Right kidney (tissue), 1 donor: ENCODE data around the gene APIP.
"Not testable (repeated sequence)": the region's sequence is repeated elsewhere in the genome, so short reads cannot be mapped to it uniquely, and the experiment has no call there.

ENCODE experiments used
- DNase-seq: peaks from one replicate; pipeline ENCODE4 v3.0.0-alpha.2; 2016

The APIP gene

DNA sequence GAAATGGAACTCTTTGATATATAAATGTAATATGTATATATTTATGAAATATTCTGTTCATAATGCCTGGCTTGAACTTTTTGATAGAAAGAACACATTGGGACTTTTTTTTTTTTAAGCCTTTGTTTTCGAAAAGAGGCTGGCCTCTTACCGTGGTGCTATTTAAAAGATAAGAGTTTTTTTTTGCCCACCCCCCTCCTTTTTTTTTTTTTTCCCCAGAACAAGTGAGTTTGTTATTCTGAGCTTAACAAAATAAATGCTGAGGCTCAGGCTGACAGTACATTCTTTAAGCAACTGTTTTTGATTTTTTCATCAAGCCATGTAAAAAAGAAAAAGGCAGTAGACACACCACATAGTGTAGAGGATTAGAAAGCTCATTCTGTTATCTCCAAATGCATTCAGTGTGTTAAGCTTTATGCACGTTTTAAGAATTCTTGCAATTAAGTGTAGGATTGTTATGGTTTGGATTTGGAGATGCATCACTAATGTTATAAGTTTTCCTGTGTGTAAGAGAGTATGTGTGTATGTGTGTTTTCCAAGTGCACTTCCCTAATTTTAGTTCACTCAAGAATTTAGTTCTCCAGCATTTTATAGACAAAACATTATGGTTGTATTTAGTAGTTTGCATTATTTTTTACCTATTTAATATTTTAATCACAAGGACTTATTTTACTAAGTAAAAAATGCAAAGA lies 12.2 kb upstream of the APIP start:
- DNase-seq: no peak

- no peak for DNase-seq
Measured at GRCh38 chr11:34926831-34927132, 10.6 kb upstream of the APIP start.

DNA sequence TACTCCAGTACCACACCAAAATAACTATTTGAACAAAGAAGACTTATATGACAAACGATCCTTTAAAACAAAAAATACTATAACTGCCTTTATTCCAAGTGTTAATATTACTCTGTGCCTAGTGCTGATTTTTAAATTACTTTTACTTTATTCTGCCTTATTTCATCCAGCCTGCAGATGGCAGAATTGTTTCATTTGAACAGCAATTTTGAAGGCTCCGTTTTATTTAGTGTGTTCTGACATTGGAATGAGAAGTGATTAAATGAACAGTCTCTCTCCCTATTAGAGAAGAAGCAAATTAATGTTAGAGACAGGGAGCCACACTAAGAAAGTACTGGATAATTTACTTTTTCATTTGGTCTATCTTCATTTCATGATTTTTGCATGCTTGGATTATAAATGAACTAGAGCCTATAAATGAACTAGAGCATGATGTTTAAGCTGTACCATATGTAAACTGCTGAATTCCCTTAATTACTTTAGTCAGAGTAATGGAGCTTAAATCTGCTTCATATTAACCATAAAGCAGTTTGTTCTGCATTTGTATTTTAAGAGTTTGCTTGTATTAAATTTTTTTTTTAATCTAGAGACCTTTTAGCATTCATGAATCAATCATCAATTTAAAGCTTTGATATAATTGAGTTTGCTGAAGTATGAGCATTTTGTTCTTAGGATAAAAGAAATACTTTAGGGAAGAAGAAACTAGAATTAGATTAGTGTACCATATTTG lies 10.1 kb upstream of the APIP start:
- no peak for DNase-seq

DNA sequence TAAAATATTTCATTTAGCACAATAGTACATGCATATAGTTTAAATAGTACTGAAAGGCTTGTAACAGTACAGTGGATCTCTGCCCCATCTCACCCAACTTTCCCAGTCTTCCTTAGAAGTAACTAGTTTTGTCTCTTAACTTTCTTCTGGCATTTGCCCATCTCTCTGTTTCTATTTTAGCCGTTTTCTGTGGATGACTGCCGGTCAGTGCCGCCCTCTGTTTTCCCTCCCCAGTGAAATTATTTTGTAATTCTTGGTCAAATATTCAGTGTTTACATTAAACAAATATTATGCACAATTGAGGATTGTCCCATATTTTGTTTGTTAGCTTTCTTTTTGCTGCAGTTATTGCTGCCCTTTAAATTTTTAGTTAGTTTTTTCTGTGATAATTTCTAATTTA lies 8.5 kb upstream of the APIP start:
- DNase-seq: no peak

- no peak for DNase-seq
Measured at GRCh38 chr11:34921156-34921555, 5.0 kb upstream of the APIP start.

DNA sequence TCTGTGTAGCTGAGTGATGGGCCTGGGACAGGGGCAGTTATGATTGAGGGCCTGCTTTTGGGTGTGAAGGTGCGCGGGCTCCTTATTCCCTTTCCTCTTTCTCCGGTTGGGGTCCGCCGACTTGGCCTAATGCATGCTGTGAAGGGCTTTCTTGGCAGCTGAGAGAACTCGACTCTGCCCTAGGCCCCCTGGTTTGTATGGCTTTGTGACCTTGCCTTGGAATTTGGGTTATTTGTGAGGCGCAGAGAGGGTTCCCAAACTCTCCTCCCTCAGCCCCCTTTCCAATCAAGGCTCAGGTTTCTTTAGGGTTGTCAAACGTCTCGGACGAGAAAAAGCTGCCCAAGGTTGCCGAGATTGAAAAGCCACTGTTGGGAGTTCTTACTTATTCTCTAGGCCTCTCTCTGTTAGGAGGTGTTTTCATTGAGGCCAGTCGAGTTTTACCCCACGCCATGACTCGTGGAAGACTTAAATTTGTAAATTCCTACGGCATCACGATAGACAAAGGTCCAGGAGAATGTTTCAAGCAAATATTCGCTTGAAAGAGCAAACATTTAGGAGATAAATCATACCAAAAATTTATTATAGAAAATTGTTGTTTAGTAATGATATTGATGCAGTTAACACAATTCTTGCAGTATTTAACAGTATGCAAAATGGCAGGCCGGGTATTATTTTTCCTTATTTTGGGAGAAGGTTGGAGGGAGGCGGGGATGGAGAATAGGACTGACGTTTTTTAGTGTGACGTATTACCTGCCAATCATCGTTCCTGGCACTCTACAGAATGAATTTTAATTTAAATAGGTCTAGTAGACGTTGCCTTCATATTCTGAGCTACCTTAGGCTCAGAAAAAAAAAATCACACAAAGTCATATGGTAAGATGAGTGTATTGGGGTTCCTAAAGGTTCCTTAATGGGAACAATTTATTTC lies 928 bp upstream of the APIP start:
- no peak for DNase-seq

DNA sequence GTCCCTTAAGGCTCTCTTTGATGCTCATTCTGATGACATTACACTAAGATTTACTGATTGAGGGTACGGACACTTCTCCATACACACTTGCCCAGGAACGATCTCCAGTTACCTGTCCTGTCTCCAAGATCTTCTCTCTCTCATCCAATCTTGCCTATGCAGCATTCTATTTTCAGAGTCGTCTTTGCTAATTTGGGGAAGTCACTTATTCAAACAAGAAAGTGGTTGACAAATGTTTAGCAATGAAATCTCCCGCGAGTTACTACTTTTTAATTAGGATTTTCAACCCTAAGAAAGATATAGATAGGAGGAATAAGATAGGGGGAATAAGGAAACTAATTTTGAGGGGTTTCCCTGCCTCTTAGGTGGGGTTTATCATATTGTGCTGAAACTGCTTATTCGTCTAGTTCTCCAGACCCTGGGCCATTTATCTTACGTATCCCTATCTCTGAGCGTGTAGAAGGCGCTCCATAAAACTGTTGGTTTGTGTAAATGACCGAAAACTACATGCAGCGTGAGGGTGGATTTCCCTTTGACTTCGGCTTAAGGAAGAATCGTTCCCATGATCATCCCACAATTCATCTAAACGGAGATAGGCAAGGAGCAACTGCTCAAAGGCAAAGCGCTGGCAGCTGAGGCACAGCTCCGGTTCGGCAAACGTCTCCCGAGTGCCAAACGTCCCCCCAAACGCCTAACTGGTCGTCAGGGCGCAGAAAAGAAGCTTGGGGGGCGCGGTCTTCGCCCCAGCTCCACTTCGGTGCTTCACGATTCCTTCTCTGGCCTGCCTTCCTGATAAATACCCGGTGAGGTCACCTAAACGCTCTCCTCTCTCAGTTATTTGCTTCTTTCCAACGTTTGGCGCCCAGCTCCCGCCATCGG lies 804 bp downstream of the APIP start:
- DNase-seq: peak; percentile 27

DNA sequence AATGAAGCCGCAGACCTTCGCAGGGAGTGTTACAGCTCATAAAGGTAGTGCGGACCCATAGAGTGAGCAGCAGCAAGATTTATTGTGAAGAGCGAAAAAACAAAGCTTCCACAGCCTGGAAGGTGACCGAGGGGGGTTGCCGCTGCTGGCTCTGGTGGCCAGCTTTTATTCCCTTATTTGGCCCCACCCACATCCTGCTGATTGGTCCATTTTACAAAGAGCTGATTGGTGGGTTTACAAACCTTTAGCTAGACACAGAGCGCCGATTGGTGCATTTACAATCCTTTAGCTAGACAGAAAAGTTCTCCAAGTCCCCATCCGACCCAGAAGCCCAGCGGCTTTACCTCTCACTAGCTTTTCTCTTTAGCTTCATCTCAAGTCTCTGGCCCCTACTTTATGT lies 2.6 kb downstream of the APIP start:
- DNase-seq: not testable (repeated sequence)

GRCh38 chr11:34911676-34912075 lies 4.5 kb downstream of the APIP start:
- DNase-seq: no peak

DNA sequence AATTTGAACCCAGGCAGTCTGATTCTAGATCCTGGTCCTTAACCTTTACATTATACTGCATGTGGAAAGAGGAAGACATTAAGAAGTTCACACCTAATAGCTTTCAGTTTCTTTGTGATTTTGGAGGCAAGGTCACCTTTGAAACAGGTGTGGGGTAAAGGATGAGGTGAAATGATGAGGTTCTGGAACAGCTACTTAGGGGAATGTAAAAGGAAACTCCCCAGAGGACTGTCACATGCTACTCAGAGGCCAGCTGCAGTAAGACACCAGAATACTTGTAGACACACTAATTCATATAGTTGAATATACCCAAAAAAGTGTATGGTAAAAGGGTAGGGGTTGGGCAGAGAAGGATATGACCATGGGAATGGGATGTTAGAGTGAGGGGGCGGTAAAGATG lies 5.4 kb downstream of the APIP start:
- no peak for DNase-seq

GRCh38 chr11:34909955-34910354 lies 6.2 kb downstream of the APIP start:
- no peak for DNase-seq

GRCh38 chr11:34909415-34909814 lies 6.8 kb downstream of the APIP start:
- DNase-seq: no peak

DNA sequence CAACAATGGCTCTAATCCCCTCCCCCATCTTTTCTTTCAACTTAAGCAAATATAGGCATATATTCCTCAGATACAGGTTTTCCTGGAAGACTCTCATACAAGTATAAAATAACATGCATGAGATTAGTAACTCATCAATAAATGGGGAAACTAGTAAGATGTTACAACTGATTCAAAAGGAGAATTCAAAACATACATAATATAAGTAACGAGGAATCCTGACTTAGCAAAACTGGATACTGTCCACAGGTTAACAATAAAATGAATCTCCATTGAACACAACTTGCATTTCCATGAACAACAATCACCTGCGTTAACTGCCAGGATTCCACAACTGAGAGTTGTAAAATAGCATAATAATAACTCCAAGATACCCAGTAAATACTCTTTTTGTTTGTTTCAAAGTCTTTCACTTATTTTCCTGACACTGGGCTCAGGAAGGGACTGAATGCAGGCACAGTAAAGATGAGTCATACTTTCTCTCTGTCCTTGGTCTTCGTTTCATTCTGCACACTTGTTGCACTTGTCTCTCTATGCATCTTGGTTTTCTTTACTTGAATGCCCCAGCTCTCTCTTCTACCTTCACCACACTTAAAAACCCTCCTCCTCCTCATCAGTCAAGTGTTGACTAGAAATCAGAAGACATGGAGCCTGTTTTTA lies 8.1 kb downstream of the APIP start:
- DNase-seq: no peak

- DNase-seq: no peak
Measured at GRCh38 chr11:34905666-34906065, 10.5 kb downstream of the APIP start.

- no peak for DNase-seq
Measured at GRCh38 chr11:34904421-34904955, 11.7 kb downstream of the APIP start.

- no peak for DNase-seq
Measured at GRCh38 chr11:34899633-34900016, 16.6 kb downstream of the APIP start.

DNA sequence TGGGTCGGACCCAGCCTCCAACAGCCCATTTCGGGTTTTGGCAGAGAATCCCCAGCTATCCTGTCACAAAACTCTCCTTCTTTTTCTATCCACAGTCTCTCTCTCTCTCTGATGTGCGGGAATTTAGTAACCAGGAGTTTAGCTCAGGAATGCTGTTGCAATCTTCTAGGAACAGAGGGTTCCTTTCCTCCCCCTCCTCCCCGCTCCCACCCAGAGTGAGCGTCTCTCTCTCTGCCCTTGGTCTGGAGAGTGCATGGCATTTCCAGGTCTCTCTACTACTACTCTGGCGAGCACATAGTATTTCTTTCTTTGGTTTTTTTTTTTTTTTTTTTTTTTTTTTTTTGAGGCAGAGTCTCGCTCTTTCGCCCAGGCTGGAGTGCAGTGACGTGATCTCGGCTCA lies 17.7 kb downstream of the APIP start:
- no peak for DNase-seq

GRCh38 chr11:34897171-34897870 lies 18.9 kb downstream of the APIP start:
- no peak for DNase-seq

- DNase-seq: not testable (repeated sequence)
Measured at GRCh38 chr11:34896191-34896590, 20.0 kb downstream of the APIP start.

DNA sequence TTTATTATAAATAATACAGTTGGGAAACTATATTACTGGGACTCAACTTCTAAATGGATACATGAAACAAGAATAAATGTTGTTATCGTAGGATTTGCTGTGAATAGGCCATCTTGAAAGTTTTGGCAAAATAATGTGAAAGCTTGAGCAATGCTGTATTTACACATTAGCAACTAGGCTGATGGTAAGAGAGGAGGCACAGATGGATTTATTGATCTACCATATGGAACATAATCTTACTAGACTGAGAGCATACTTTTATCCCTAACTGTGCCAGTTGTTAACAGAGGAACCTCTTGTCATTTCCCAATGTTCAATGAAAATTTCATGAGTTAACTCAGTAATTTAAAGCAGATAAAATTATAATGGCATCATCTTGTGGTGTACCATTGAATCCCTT lies 22.8 kb downstream of the APIP start:
- no peak for DNase-seq

- no peak for DNase-seq
Measured at GRCh38 chr11:34891611-34892010, 24.6 kb downstream of the APIP start.
